NCI-H1092 (cell line): Measurements from ENCODE around the gene FBXO27.
"Not testable (repeated sequence)": the region's sequence is repeated elsewhere in the genome, so short reads cannot be mapped to it uniquely, and the experiment has no call there.

ENCODE experiments used
- DNase-seq: peaks from one replicate; lab custom pipeline; 2025; lab: John Stamatoyannopoulos, UW

FBXO27 gene

DNA sequence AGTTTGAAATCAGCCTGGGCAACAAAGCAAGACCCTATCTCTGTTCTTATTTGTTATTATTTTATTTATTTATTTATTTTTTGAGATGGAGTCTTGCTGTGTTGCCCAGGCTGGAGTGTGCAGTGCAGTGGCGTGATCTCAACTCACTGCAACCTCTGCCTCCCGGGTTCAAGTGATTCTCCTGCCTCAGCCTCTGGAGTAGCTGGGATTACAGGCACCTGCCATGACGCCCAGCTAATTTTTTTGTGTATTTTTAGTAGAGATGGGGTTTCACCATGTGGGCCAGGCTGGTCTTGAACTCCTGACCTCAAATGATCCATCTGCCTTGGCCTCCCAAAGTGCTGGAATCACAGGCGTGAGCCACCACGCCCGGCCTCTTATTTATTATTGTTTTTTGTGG is 44.6 kb downstream of the FBXO27 start:
- not testable (repeated sequence) for DNase-seq

- DNase-seq, result no peak
These were observed 47.1 kb downstream of the FBXO27 start for GRCh38 chr19:38985262-38985661.

- no peak for DNase-seq
These were observed 51.6 kb downstream of the FBXO27 start for GRCh38 chr19:38980583-38981374.

DNA sequence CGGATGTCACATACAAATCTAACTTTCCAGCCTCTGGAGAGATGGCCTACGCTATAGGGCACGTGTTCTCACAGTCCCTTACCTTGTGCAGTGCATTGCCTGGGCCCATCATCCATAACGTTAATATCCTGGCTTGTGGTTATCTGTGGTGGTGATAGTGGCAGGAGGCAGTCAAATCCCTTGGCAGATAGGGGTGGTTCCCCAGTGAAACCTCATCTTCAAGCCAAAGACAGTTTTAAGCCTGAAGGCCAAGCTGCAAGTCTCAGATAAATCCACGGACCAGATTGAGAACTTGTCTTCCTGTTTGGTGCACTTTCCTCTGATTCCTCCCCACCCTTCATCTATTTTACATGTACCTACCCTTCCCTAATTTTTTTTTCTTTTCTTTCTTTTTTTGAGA is 52.5 kb downstream of the FBXO27 start:
- no peak for DNase-seq

- no peak for DNase-seq
These were observed 54.0 kb downstream of the FBXO27 start for GRCh38 chr19:38978326-38978689.

- no peak for DNase-seq
These were observed 54.7 kb downstream of the FBXO27 start for GRCh38 chr19:38977445-38978325.

- no peak for DNase-seq
These were observed 56.5 kb downstream of the FBXO27 start for GRCh38 chr19:38975861-38976271.

DNA sequence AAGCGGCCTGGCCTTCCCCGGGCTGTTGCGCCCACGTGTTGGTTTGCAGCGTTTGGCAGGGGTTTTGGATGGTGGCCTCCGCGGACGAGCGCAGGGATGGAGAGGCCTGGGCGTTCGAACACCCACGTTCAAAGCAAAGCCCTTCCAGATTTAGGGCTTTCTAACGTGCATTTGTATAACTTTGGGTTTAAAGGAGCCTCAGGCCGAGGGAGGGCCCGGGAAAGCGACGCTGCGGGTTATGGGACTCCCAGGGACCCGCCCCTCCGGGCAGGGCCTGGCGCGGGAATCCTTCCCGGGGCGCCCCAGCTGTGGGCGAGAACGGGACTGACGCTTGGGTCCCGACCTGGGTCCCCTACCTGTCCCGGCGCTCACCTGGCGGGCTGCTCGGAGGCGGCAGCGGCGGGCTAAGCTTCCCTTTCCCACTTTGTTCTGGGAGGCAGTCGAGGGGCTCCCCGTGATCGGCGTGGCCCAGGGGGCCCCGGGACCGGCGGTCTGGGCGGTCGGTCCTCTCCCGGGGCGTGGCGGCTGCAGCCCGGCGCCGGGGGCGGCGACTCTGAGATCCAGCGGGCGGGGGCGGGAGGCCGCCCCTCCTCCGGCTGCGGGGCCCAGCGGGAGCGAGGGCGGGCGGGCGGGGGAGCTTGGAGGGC is 57.0 kb downstream of the FBXO27 start, which contains the start of gene FBXO17:
Gene FBXO17 (minus strand): TSS at position 529 of the 647 bp plus-strand sequence. CDS start 25,423 bp downstream, outside the sequence.
- DNase-seq, result no peak

DNA sequence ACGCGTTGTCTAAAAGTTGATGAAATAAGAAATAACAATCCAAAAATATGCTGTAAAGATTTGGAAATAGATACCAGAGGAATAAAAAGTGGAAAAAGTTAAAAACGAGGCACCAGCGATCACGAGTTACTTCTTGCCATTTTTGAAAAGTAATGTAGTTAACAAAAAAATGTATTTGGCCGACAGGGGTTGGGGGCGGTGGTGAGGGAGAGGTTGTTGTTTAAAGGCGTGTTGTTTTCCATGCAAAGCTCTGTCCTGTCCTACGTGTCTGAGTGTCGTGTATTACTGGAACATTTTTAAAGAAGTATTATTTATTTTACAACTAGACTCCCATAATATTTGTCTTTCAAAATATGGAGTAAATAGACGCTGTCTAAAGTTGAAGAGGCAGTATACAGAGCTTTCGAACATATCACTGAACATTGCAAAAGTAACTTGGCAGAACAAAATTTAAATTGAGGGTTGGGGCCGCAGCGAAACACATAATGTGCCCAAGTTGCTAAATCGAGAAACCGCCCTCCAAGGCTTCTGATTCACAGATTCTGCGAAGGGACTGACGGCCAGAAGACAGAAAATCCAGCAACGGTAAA is 57.6 kb downstream of the FBXO27 start:
- DNase-seq, result no peak
